ENCODE results near the gene SZT2.

The SZT2 gene

GRCh38 chr1:43419627-43420425 is 30.1 kb downstream of the SZT2 start:
- Histone ChIP-seq H3K4me2 (ENCODE audit: low read length) (no peak overlapping the region), H3K18ac (ENCODE audit: low read length) (no peak overlapping the region), H3K9ac (ENCODE audit: low read length) (no peak overlapping the region), H3K4me1 (ENCODE audit: control insufficient read depth, low read depth, low read length) (peaks cover 5% of the 10 kb centered on the region), H3K56ac (ENCODE audit: low read length) (no peak overlapping the region), H3K4me3 (ENCODE audit: low read length) (no peak overlapping the region), H4K5ac (ENCODE audit: low read length) (no peak overlapping the region), H3K36me3 (ENCODE audit: control insufficient read depth, insufficient read depth, low read length) (peaks cover 18% of the 10 kb centered on the region), H3K4ac (ENCODE audit: low read depth, low read length) (no peak overlapping the region), H2BK120ac (ENCODE audit: low read depth, low read length) (no peak overlapping the region), H3K79me1 (ENCODE audit: low read length) (no peaks in the 10 kb centered on the region), H3K27me3 (ENCODE audit: insufficient read depth, low read length, poor library complexity) (no peaks in the 10 kb centered on the region), H3K27ac (ENCODE audit: low read depth, low read length) (no peak overlapping the region), H2BK5ac (ENCODE audit: low read length) (no peak overlapping the region), H4K8ac (ENCODE audit: low read depth, low read length) (no peak overlapping the region), H2BK15ac (replicated peaks; ENCODE audit: low read depth) (no peak overlapping the region), H3K79me2 (ENCODE audit: control insufficient read depth, insufficient read depth, low read length) (no peaks in the 10 kb centered on the region), H2AK5ac (ENCODE audit: low read length) (no peak overlapping the region), H3K23ac (ENCODE audit: low read length) (no peak overlapping the region)
- no peak for DNase-seq
- WGBS (ENCODE audit: extremely low coverage, insufficient coverage, low lambda C conversion rate): no CpG with 5 or more reads among the region's 13 CpGs

DNA sequence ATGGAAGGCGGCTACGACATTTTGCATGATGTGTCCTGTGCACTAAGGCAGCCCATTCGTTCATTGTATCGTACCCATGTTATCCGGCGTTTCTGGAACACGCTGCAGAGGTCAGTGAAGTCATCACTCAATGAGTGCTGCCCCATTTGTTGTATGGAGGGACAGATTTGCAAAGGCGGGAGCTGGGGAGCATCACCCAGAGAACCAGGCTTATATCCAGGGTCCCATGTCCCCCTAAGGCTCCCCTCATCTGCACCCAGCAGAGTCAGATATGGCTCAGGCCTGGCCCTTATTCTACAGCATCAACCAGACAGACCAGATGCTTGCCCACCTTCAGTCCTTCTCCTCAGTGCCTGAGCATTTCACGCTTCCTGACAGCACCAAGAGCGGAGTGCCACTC is 31.2 kb downstream of the SZT2 start:
- Histone ChIP-seq H3K27me3 (ENCODE audit: insufficient read depth, low read length, poor library complexity) (no peaks in the 10 kb centered on the region), H4K8ac (ENCODE audit: low read depth, low read length) (no peak overlapping the region), H4K5ac (ENCODE audit: low read length) (no peak overlapping the region), H3K4me2 (ENCODE audit: low read length) (no peak overlapping the region), H2AK5ac (ENCODE audit: low read length) (no peak overlapping the region), H3K36me3 (ENCODE audit: control insufficient read depth, insufficient read depth, low read length) (peaks cover 19% of the 10 kb centered on the region), H3K27ac (ENCODE audit: low read depth, low read length) (no peak overlapping the region), H3K56ac (ENCODE audit: low read length) (no peak overlapping the region), H3K9ac (ENCODE audit: low read length) (no peak overlapping the region), H3K18ac (ENCODE audit: low read length) (no peak overlapping the region), H2BK5ac (ENCODE audit: low read length) (no peak overlapping the region), H2BK15ac (replicated peaks; ENCODE audit: low read depth) (no peak overlapping the region), H2BK120ac (ENCODE audit: low read depth, low read length) (no peak overlapping the region), H3K4me1 (ENCODE audit: control insufficient read depth, low read depth, low read length) (peaks cover 5% of the 10 kb centered on the region), H3K4me3 (ENCODE audit: low read length) (no peak overlapping the region), H3K79me2 (ENCODE audit: control insufficient read depth, insufficient read depth, low read length) (no peaks in the 10 kb centered on the region), H3K23ac (ENCODE audit: low read length) (no peak overlapping the region), H3K79me1 (ENCODE audit: low read length) (no peaks in the 10 kb centered on the region), H3K4ac (ENCODE audit: low read depth, low read length) (no peak overlapping the region)
- no peak for DNase-seq
- WGBS (ENCODE audit: extremely low coverage, insufficient coverage, low lambda C conversion rate): no CpG with 5 or more reads among the region's 10 CpGs

- H3K4me3 ChIP-seq (ENCODE audit: low read length): no peak overlapping the region
- no peak overlapping the region for H3K4me2 ChIP-seq (ENCODE audit: low read length)
- H3K23ac ChIP-seq (ENCODE audit: low read length): no peak overlapping the region
- H3K27me3 ChIP-seq (ENCODE audit: insufficient read depth, low read length, poor library complexity): no peaks in the 10 kb centered on the region
- no peak overlapping the region for H2BK120ac ChIP-seq (ENCODE audit: low read depth, low read length)
- H3K27ac ChIP-seq (ENCODE audit: low read depth, low read length): no peak overlapping the region
- H2BK5ac ChIP-seq (ENCODE audit: low read length): no peak overlapping the region
- WGBS (ENCODE audit: extremely low coverage, insufficient coverage, low lambda C conversion rate): no CpG with 5 or more reads among the region's 6 CpGs
- no peak overlapping the region for H3K56ac ChIP-seq (ENCODE audit: low read length)
- no peak overlapping the region for H2BK15ac ChIP-seq (replicated peaks; ENCODE audit: low read depth)
- H3K4ac ChIP-seq (ENCODE audit: low read depth, low read length): no peak overlapping the region
- H3K36me3 ChIP-seq (ENCODE audit: control insufficient read depth, insufficient read depth, low read length): peaks cover 19% of the 10 kb centered on the region
- H3K9ac ChIP-seq (ENCODE audit: low read length): no peak overlapping the region
- no peaks in the 10 kb centered on the region for H3K79me2 ChIP-seq (ENCODE audit: control insufficient read depth, insufficient read depth, low read length)
- H3K79me1 ChIP-seq (ENCODE audit: low read length): no peaks in the 10 kb centered on the region
- H2AK5ac ChIP-seq (ENCODE audit: low read length): no peak overlapping the region
- no peak overlapping the region for H4K5ac ChIP-seq (ENCODE audit: low read length)
- no peak for DNase-seq
- no peak overlapping the region for H3K18ac ChIP-seq (ENCODE audit: low read length)
- no peak overlapping the region for H4K8ac ChIP-seq (ENCODE audit: low read depth, low read length)
- peaks cover 5% of the 10 kb centered on the region for H3K4me1 ChIP-seq (ENCODE audit: control insufficient read depth, low read depth, low read length)
Measured at GRCh38 chr1:43421396-43421795, 31.7 kb downstream of the SZT2 start.

DNA sequence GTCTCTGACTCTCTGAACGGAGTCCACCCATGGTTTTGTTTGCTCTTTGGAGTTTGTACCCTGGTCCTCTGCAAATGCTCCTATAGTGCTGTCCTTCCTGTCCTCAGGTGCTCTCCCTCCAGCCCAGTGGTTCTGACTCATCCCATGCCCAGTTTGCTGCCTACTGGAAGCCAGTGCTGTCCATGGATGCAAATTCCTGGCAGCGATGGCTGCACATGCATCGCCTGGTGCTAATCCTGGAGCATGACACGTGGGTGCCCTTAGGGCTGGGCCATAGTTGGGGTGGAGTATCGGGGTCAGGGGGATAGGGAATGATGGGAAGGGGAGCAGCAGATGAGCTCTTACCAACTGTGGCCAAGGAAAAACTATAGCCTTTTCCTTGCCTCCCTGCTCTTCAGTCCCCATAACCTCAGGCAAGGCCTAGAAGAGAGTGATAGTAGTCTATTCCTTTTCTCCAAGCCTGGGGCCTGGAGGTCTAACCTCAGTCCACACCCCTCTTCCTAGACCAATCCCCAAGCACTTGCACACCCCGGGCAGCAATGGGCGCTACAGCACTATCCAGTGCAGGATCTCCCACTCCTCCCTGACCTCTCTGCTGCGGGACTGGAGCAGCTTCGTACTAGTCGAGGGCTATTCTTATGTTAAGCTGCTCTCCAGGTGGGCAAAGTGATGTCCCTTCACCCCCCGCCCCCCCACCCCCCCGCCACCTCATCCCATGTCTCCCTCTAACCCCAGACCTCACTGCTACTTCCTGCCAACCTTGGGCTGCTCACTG is 32.5 kb downstream of the SZT2 start:
- Histone ChIP-seq H3K4me2 (ENCODE audit: low read length) (no peak overlapping the region), H3K23ac (ENCODE audit: low read length) (no peak overlapping the region), H4K8ac (ENCODE audit: low read depth, low read length) (no peak overlapping the region), H3K9ac (ENCODE audit: low read length) (no peak overlapping the region), H3K4ac (ENCODE audit: low read depth, low read length) (no peak overlapping the region), H3K56ac (ENCODE audit: low read length) (no peak overlapping the region), H2BK120ac (ENCODE audit: low read depth, low read length) (no peak overlapping the region), H3K79me1 (ENCODE audit: low read length) (no peaks in the 10 kb centered on the region), H4K5ac (ENCODE audit: low read length) (no peak overlapping the region), H3K36me3 (ENCODE audit: control insufficient read depth, insufficient read depth, low read length) (peaks cover 19% of the 10 kb centered on the region), H3K27ac (ENCODE audit: low read depth, low read length) (no peak overlapping the region), H3K4me3 (ENCODE audit: low read length) (no peak overlapping the region), H3K18ac (ENCODE audit: low read length) (no peak overlapping the region), H2BK15ac (replicated peaks; ENCODE audit: low read depth) (no peak overlapping the region), H3K79me2 (ENCODE audit: control insufficient read depth, insufficient read depth, low read length) (no peaks in the 10 kb centered on the region), H3K4me1 (ENCODE audit: control insufficient read depth, low read depth, low read length) (peaks cover 5% of the 10 kb centered on the region), H3K27me3 (ENCODE audit: insufficient read depth, low read length, poor library complexity) (no peaks in the 10 kb centered on the region), H2AK5ac (ENCODE audit: low read length) (no peak overlapping the region), H2BK5ac (ENCODE audit: low read length) (no peak overlapping the region)
- DNase-seq: no peak
- no CpG with 5 or more reads among the region's 12 CpGs for WGBS (ENCODE audit: extremely low coverage, insufficient coverage, low lambda C conversion rate)

- Histone ChIP-seq H4K5ac (ENCODE audit: low read length) (no peak overlapping the region), H3K18ac (ENCODE audit: low read length) (no peak overlapping the region), H3K56ac (ENCODE audit: low read length) (no peak overlapping the region), H3K4me3 (ENCODE audit: low read length) (no peak overlapping the region), H3K27me3 (ENCODE audit: insufficient read depth, low read length, poor library complexity) (no peaks in the 10 kb centered on the region), H2BK15ac (replicated peaks; ENCODE audit: low read depth) (no peak overlapping the region), H3K36me3 (ENCODE audit: control insufficient read depth, insufficient read depth, low read length) (peaks cover 24% of the 10 kb centered on the region), H2BK5ac (ENCODE audit: low read length) (no peak overlapping the region), H3K4me2 (ENCODE audit: low read length) (no peak overlapping the region), H3K4me1 (ENCODE audit: control insufficient read depth, low read depth, low read length) (peaks cover 3% of the 10 kb centered on the region), H3K79me2 (ENCODE audit: control insufficient read depth, insufficient read depth, low read length) (no peaks in the 10 kb centered on the region), H4K8ac (ENCODE audit: low read depth, low read length) (no peak overlapping the region), H3K79me1 (ENCODE audit: low read length) (no peaks in the 10 kb centered on the region), H2AK5ac (ENCODE audit: low read length) (no peak overlapping the region), H3K9ac (ENCODE audit: low read length) (no peak overlapping the region), H2BK120ac (ENCODE audit: low read depth, low read length) (no peak overlapping the region), H3K23ac (ENCODE audit: low read length) (no peak overlapping the region), H3K4ac (ENCODE audit: low read depth, low read length) (no peak overlapping the region), H3K27ac (ENCODE audit: low read depth, low read length) (no peak overlapping the region)
- WGBS (ENCODE audit: extremely low coverage, insufficient coverage, low lambda C conversion rate): no CpG with 5 or more reads among the region's 16 CpGs
- no peak for DNase-seq
Measured at GRCh38 chr1:43422995-43423671, 33.4 kb downstream of the SZT2 start.

All from mesendoderm (in vitro differentiated cells).